IPS-20b (cell line): ENCODE measurements around the gene TRPM3.

Experiments used
- H3K27ac ChIP-seq: one replicate; pipeline ENCODE4 v1.5.1; 2013; ENCODE audit warnings: low read length
- H3K27me3 ChIP-seq: 2 replicates; pipeline ENCODE4 v1.6.1; 2013; ENCODE audit warnings: mild to moderate bottlenecking, low read length, inconsistent platforms; ENCODE audit not compliant: insufficient read depth
- H3K36me3 ChIP-seq: 2 replicates; pipeline ENCODE4 v1.6.1; 2013; ENCODE audit warnings: low read depth, mild to moderate bottlenecking, inconsistent platforms, low read length, moderate library complexity; ENCODE audit not compliant: insufficient read depth
- H3K4me1 ChIP-seq: 2 replicates; pipeline ENCODE4 v1.6.1; 2013; ENCODE audit warnings: mild to moderate bottlenecking, control low read depth, inconsistent platforms, low read length, moderate library complexity; ENCODE audit not compliant: insufficient read depth
- H3K4me3 ChIP-seq: 2 replicates; pipeline ENCODE4 v1.5.1; 2013; ENCODE audit warnings: mild to moderate bottlenecking, low read length, inconsistent platforms
- H3K9ac ChIP-seq: 2 replicates; pipeline ENCODE4 v1.6.1; 2013; ENCODE audit warnings: low read depth, mild to moderate bottlenecking, inconsistent platforms, low read length, moderate library complexity
- H3K9me3 ChIP-seq: 2 replicates; pipeline ENCODE4 v1.6.1; 2013; ENCODE audit warnings: mild to moderate bottlenecking, low read depth, low read length, inconsistent platforms; ENCODE audit not compliant: insufficient read depth

Gene TRPM3

GRCh38 chr9:70792796-70793195 lies 328.6 kb downstream of the TRPM3 start:
- H3K27me3 ChIP-seq = no peaks in the 10 kb centered on the region
- H3K36me3 ChIP-seq = no peaks in the 10 kb centered on the region
- H3K4me1 ChIP-seq = no peaks in the 10 kb centered on the region
- no peak overlapping the region for H3K27ac ChIP-seq
- no peak overlapping the region for H3K4me3 ChIP-seq
- H3K9me3 ChIP-seq = no peaks in the 10 kb centered on the region
- no peak overlapping the region for H3K9ac ChIP-seq

GRCh38 chr9:70791936-70792335 lies 329.5 kb downstream of the TRPM3 start:
- Histone ChIP-seq H3K36me3 (no peaks in the 10 kb centered on the region), H3K9ac (no peak overlapping the region), H3K4me1 (no peaks in the 10 kb centered on the region), H3K4me3 (no peak overlapping the region), H3K9me3 (no peaks in the 10 kb centered on the region), H3K27ac (no peak overlapping the region), H3K27me3 (no peaks in the 10 kb centered on the region)

- Histone ChIP-seq H3K9me3 (no peaks in the 10 kb centered on the region), H3K9ac (no peak overlapping the region)
Observed at GRCh38 chr9:70789086-70789485, 332.3 kb downstream of the TRPM3 start.

GRCh38 chr9:70784456-70784855 lies 337.0 kb downstream of the TRPM3 start:
- Histone ChIP-seq H3K27me3 (no peaks in the 10 kb centered on the region), H3K4me3 (no peak overlapping the region), H3K27ac (no peak overlapping the region), H3K4me1 (no peaks in the 10 kb centered on the region), H3K9ac (no peak overlapping the region), H3K36me3 (no peaks in the 10 kb centered on the region), H3K9me3 (no peaks in the 10 kb centered on the region)

More at GRCh38 chr9:70789086-70789485, 332.3 kb downstream of the TRPM3 start:
- Histone ChIP-seq H3K27me3 (no peaks in the 10 kb centered on the region), H3K4me1 (no peaks in the 10 kb centered on the region), H3K4me3 (no peak overlapping the region), H3K36me3 (no peaks in the 10 kb centered on the region), H3K27ac (no peak overlapping the region)

GRCh38 chr9:70778568-70778967 lies 342.9 kb downstream of the TRPM3 start:
- Histone ChIP-seq H3K9ac (no peak overlapping the region), H3K36me3 (no peaks in the 10 kb centered on the region), H3K4me1 (no peaks in the 10 kb centered on the region), H3K9me3 (no peaks in the 10 kb centered on the region), H3K27ac (no peak overlapping the region), H3K27me3 (no peaks in the 10 kb centered on the region), H3K4me3 (no peak overlapping the region)

GRCh38 chr9:70773579-70773978 lies 347.8 kb downstream of the TRPM3 start:
- Histone ChIP-seq H3K27ac (no peak overlapping the region), H3K4me1 (no peaks in the 10 kb centered on the region), H3K36me3 (no peaks in the 10 kb centered on the region), H3K9me3 (no peaks in the 10 kb centered on the region), H3K27me3 (no peaks in the 10 kb centered on the region), H3K4me3 (no peak overlapping the region), H3K9ac (no peak overlapping the region)

- Histone ChIP-seq H3K4me3 (no peak overlapping the region), H3K4me1 (no peaks in the 10 kb centered on the region)
Observed at GRCh38 chr9:70772601-70773000, 348.8 kb downstream of the TRPM3 start.

GRCh38 chr9:70765946-70766345 lies 355.5 kb downstream of the TRPM3 start:
- Histone ChIP-seq H3K36me3 (no peaks in the 10 kb centered on the region), H3K4me3 (no peak overlapping the region), H3K27me3 (no peaks in the 10 kb centered on the region), H3K27ac (no peak overlapping the region), H3K9me3 (no peaks in the 10 kb centered on the region), H3K4me1 (no peaks in the 10 kb centered on the region; the same call in 1 of the 2 replicates), H3K9ac (no peak overlapping the region)

More at GRCh38 chr9:70772601-70773000, 348.8 kb downstream of the TRPM3 start:
- Histone ChIP-seq H3K36me3 (no peaks in the 10 kb centered on the region), H3K9ac (no peak overlapping the region), H3K27me3 (no peaks in the 10 kb centered on the region), H3K27ac (no peak overlapping the region), H3K9me3 (no peaks in the 10 kb centered on the region)

- Histone ChIP-seq H3K4me1 (no peaks in the 10 kb centered on the region; the same call in 1 of the 2 replicates), H3K27me3 (no peaks in the 10 kb centered on the region), H3K27ac (no peak overlapping the region), H3K4me3 (no peak overlapping the region), H3K9ac (no peak overlapping the region), H3K36me3 (no peaks in the 10 kb centered on the region), H3K9me3 (no peaks in the 10 kb centered on the region)
Observed at GRCh38 chr9:70761139-70761670, 360.2 kb downstream of the TRPM3 start.

GRCh38 chr9:70760228-70760627 lies 361.2 kb downstream of the TRPM3 start:
- no peaks in the 10 kb centered on the region for H3K9me3 ChIP-seq
- H3K4me3 ChIP-seq = no peak overlapping the region
- H3K4me1 ChIP-seq = no peaks in the 10 kb centered on the region; the same call in 1 of the 2 replicates
- H3K27ac ChIP-seq = no peak overlapping the region
- no peaks in the 10 kb centered on the region for H3K27me3 ChIP-seq
- no peaks in the 10 kb centered on the region for H3K36me3 ChIP-seq
- H3K9ac ChIP-seq = no peak overlapping the region

GRCh38 chr9:70753311-70753710 lies 368.1 kb downstream of the TRPM3 start:
- Histone ChIP-seq H3K9me3 (no peaks in the 10 kb centered on the region), H3K27ac (no peak overlapping the region)

GRCh38 chr9:70749066-70749465 lies 372.4 kb downstream of the TRPM3 start:
- Histone ChIP-seq H3K36me3 (no peaks in the 10 kb centered on the region), H3K27ac (no peak overlapping the region), H3K9ac (no peak overlapping the region), H3K27me3 (no peaks in the 10 kb centered on the region), H3K4me1 (no peaks in the 10 kb centered on the region; the same call in 1 of the 2 replicates), H3K4me3 (no peak overlapping the region), H3K9me3 (no peaks in the 10 kb centered on the region)

More at GRCh38 chr9:70753311-70753710, 368.1 kb downstream of the TRPM3 start:
- Histone ChIP-seq H3K4me3 (no peak overlapping the region), H3K36me3 (no peaks in the 10 kb centered on the region), H3K9ac (no peak overlapping the region), H3K27me3 (no peaks in the 10 kb centered on the region), H3K4me1 (no peaks in the 10 kb centered on the region)
